Measurements from ENCODE around the gene GJB1.
"Not testable (repeated sequence)": the region's sequence is repeated elsewhere in the genome, so short reads cannot be mapped to it uniquely, and the experiment has no call there.

The GJB1 gene

DNA sequence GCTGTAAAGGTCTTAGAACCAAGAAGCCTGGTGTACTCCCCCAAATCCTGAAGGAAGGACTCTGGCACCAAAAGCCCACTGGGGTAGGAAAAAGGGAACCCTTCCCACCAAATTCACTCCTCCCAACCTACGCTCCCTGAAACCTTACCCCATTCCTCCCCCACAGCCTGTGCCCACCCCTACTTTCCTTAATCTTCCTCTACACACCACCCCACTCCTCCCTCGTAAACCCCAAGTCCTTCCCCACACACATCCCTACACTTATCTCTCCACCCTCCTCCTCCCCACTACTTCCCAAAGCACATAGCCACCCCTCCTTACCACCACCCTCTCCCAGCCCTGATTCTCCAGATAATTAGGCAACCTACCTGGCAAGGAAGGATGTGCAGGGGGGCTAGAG is 29.2 kb downstream of the GJB1 start:
- Histone ChIP-seq H3K4me3 (no peak overlapping the region), H3K27ac (no peak overlapping the region)

DNA sequence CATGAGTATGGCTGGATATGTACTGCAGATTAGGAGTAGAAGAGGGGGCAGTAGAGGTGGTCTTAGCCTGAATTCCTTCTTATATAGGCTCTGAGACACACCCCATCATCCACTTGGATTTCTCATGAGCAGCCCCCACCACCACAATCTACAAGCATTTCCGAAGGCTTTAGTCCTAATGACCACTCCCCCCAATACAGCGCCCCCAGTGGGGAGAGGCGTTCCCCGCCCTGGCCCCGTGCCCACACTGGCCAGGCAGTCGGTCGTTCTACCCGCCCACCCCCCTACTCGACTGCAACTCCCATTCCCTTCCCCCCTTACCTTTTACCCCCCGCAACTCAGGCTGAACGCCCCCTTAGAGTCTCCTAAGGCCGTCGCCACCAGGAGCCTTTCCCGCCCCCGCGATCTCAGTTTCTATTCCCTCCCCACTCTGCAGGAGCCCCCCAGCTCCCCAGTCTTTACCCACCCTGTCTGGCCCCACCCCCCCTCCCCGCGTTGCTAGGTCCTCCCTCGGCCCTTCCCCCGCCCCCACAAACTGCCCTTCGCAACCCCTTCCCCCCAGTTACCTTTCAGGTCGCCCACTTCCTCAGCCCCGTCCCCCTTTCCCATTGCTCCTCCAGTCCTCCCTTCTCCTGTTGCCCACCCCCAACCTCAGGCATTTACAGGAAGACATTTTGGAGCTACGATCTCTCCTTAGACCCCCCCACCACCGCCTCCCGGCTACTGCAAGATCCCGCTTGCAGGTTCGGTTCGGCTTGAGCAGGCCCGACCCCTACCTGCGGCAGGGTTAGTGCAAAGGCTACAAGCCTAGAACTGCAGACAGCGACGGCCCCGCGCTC is 30.4 kb downstream of the GJB1 start:
- H3K27ac ChIP-seq = peak overlapping the region in 20 of 21 experiments; percentile 17 to 89 (median 78)
- H3K4me3 ChIP-seq = peak overlapping the region; percentile 46 to 63 (median 54)

DNA sequence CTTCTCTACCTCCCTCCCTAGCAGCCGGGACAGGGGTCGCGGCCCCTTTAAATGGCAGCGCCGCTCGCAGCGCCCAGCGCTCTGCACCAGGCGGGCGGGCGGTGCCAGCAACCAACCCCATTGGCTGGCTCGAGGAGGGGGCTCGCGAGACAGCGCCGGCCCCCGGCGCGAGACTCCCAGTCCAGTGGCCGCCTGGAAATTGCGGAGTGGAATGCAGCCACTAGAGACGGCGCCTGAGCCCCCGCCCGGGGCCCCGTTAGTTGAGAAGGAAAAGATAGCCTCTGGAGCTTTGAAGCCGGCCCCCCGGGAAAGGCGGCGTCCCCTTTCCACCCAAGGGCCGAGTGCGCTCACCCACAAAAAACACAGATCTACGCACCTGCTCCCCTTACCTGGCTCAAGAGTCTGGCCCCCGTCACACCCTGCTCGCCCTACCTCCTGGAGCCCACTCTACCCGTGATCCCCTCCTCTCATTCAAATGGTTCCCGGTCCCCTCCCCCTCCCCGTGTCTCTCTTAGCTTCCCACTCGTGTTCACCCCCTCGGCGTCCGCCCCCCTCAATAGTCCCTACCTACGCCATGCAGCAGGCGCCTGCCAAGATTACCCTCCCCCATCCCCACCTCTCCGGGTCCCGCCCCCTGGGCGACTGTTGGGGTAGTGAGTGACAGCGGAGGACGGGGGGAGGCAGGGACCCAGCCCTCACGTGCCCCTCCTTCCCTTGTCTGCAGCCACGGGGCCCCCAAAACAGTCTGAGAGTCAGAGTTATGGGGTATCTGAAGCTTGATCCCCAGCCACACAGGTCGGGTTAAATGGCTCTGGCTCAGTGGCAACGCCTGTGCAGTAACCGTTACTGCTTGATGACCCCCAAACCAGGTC is 31.3 kb downstream of the GJB1 start, which contains the start of gene ZMYM3:
TSS of gene ZMYM3 (minus strand) at position 49 of the 872 bp plus-strand sequence. CDS start 885 bp downstream, outside the sequence.
- Histone ChIP-seq H3K4me3 (peak within 1 kb of the TSS; percentile 46 to 63 (median 54)), H3K27ac (peak within 1 kb of the TSS; percentile 38 to 89 (median 78))

DNA sequence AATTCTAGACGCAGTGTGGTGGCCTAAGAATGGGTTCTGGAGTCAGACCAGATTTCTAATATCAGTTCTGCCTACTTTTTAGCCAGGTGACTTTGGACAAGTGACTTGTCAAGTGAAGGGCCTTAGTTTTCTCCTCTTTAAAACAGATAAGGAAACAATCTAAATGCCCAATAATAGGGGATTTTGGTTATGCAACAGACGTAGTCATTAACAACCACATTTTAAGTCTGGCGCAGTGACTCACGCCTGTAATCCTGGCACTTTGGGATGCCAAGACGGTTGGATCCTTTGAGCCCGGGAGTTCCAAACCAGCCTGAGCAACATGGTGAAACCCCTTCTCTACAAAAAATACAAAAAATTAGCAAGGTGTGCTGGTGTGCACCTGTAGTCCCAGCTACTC is 33.0 kb downstream of the GJB1 start:
- H3K27ac ChIP-seq = peak overlapping the region in 1 of 21 experiments; percentile 83

DNA sequence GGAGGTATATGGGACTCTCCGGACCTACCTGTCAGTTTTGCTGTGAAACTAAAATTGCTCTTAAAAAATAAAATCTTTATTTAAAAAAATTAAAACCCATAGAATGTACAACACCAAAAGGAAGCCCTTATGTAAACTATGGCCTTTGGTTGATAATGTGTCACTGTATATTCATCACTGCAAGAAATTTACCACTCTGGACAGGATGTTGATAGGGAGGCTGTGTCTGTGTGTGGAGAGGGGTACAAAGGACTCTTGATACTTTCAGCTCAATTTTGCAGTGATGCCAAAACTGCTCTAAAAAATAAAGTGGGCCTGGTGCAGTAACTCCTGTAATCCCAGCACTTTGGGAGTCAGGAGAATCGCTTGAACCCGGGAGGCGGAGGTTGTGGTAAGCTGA is 33.8 kb downstream of the GJB1 start:
- H3K27ac ChIP-seq = no peak overlapping the region

More for the DNA sequence above, 33.0 kb downstream of the GJB1 start:
- H3K4me3 ChIP-seq = no peak overlapping the region

DNA sequence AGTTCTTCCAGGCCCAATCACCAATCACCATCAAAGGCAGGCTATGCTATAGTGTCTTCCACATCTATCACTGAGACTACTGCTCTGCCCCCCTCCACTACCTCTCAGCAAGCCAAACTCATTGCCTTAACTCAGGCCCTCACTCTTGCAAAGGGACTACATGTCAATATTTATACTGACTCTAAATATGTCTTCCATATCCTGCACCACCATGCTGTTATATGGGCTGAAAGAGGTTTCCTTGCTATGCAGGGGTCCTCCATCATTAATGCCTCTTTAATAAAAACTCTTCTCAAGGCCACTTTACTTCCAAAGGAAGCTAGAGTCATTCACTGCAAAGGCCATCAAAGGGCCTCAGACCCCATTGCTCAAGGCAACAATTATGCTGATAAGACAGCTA is 45.6 kb downstream of the GJB1 start:
- not testable (repeated sequence) for H3K4me3 ChIP-seq, H3K27ac ChIP-seq

More for the DNA sequence above, 33.8 kb downstream of the GJB1 start:
- no peak overlapping the region for H3K4me3 ChIP-seq

DNA sequence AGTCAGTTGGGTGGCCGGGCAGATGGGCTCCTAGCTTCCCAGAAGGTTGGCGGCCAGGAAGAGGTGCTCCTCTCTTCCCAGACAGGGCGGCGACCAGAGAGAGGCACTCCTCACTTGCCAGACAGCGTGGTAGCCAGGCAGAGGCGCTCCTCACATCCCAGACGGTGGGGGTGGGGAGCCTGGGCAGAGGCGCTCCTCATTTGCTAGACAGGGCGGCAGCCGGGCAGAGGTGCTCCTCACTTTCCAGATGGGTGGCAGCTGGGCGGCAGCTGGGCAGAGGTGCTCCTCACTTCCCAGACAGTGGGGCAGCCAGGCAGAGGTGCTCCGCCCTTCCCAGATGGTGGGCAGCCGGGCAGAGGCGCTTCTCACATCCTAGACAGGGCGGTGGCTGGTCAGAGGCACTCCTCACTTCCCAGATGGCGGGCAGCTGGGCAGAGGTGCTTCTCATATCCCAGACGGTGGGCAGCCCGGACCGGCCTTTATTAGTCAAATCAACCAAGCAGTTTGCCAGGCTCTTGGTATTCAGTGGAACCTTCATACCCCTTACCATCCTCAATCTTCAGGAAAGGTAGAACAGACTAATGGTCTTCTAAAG is 46.9 kb downstream of the GJB1 start:
- H3K27ac ChIP-seq = no peak overlapping the region
- H3K4me3 ChIP-seq = no peak overlapping the region

DNA sequence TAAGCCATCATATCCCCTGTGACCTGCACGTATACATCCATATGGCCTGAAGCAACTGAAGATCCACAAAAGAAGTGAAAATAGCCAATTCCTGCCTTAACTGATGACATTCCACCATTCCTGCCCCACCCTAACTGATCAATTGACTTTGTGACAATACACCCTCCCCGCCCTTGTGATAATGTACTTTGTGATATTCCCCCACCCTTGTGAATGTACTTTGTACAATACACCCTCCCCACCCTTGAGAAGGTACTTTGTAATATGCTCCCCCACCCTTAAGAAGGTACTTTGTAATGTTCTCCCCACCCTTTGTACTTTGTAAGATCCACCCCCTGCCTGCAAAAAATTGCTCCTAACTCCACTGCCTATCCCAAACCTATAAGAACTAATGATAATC is 49.3 kb downstream of the GJB1 start:
- H3K4me3 ChIP-seq, H3K27ac ChIP-seq: not testable (repeated sequence)

All from skin epidermis (tissue), 12 donors.